HL-60 (cell line): ENCODE data around the gene ELF2.

Source experiments
- CTCF ChIP-seq: IDR thresholded peaks from one replicate; pipeline ENCODE4 v1.5.1; 2011; ENCODE audit warnings: low read length, control low read depth, inconsistent platforms; ENCODE audit not compliant: insufficient read depth
- POLR2AphosphoS5 ChIP-seq: IDR thresholded peaks from 2 replicates; pipeline ENCODE4 v1.6.1; 2012; ENCODE audit warnings: low read depth

GRCh38 chr4:139184129-139184528, 7.1 kb upstream of the ELF2 start:
- TF ChIP-seq POLR2AphosphoS5 (no peak), CTCF (no peak)
